Measurements from ENCODE around the gene UBTD1.

- TF ChIP-seq YY1 (IDR thresholded peaks at IDR 0.05; ENCODE audit: insufficient read depth, insufficient read length) (no peak), SUZ12 (IDR thresholded peaks at IDR 0.05; ENCODE audit: extremely low read depth, insufficient read depth, insufficient read length) (no peak)
Measured at GRCh38 chr10:97525086-97525485, 26.4 kb downstream of the UBTD1 start.
